Vagina (tissue), 2 donors: ENCODE data around the gene TRAF6.

Source experiments
- CTCF ChIP-seq, 3 experiments: fragments of 450-650 bp in 2 of 3; fragments of 200-600 bp in 1 of 3; sonication (generic) in 1 of 3; IDR thresholded peaks; one replicate each; pipeline ENCODE4 v1.5.1; 2017 to 2019; ENCODE audit warnings: antibody characterized with exemption in 3 of 3, mild to moderate bottlenecking in 2 of 3, moderate library complexity in 2 of 3
- POLR2A ChIP-seq, 2 donors: fragments of 450-650 bp; IDR thresholded peaks; one replicate each; pipeline ENCODE4 v1.6.1; 2017; ENCODE audit warnings: antibody characterized with exemption in 2 of 2, mild to moderate bottlenecking in 2 of 2, moderate library complexity in 2 of 2
- POLR2AphosphoS5 ChIP-seq, 2 donors: sonication (generic); formaldehyde crosslinking; IDR thresholded peaks; one replicate each; pipeline ENCODE4 v1.9.0; 2017; ENCODE audit warnings: antibody characterized with exemption in 2 of 2, mild to moderate bottlenecking in 2 of 2, low read depth in 1 of 2; ENCODE audit not compliant: insufficient read depth in 1 of 2

DNA sequence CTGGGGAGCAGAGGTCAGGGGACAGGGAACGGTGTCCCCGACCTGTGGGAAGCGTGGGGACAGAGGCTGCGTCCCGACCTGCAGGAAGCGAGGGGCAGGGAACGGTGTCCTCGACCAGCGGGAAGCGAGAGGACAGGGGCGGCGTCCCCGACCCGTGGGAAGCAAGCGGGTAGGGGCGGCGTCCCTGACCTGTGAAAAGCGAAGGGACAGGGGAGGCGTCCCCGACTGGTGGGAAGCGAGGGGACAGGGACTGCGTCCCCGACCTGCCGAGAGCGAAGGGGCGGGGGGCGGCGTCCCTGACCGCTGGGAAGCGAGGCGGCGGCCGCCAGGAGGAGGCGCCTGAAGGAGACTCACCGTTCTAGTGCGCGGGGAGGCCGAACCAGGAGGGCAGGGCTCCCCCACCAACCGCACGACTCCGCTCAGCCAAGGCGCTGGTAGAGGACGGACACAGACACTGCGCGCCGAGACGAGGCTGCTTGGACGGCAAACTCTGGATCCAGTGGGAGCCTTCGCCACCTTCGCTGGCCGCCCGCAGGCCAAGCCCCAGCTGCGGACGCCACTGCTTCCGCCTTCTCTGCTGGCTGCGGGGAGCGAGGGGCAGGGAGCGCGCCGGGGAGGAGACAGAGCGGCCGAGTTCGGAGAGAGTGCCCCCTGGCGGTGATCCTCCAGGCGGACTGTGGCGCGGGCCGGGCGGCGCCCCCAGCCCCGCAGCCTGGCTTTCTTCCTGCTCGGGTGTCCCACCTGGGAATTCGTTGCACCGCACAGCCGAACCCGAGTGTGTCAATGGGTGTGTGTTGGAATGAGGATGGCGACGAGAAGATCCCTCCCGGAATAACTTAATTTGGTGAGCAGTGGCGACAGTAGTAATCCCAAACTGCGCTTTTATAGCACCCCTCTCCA lies at the start of gene TRAF6:
- TF ChIP-seq CTCF (IDR thresholded peaks at IDR 0.05) (peak; percentile 42 to 97 (median 86)), POLR2A (IDR thresholded peaks at IDR 0.05) (peak in 1 of 2 donors; percentile 70), POLR2AphosphoS5 (IDR thresholded peaks at IDR 0.05; ENCODE audit: insufficient read depth in 1 of 2, low read depth in 1 of 2) (peak in 1 of 2 donors; percentile 94)
